Astrocyte (in vitro differentiated cells and primary cell): ENCODE results near the gene ZDHHC14. TPM values are rescaled to one million over a fixed set of nuclear protein-coding genes. Genes with fewer than 3 reads are reported as not detected.

Experiments used
- DNase-seq: peaks from one replicate; pipeline ENCODE4 v3.0.0-alpha.2; 2010; ENCODE audit warnings: low read depth
- FAIRE-seq: peaks from 2 replicates; lab custom pipeline; 2011; peaks lifted over from hg19 to GRCh38; lab: Jason Lieb, UNC
- H2AFZ ChIP-seq: 2 replicates; pipeline ENCODE4 v1.6.0; 2012; ENCODE audit warnings: low read depth, low read length, inconsistent platforms
- H3K27ac ChIP-seq: 2 replicates; pipeline ENCODE4 v1.5.1; 2011; ENCODE audit warnings: low read depth, low read length, inconsistent platforms
- H3K27me3 ChIP-seq: 2 replicates; pipeline ENCODE4 v1.6.0; 2011; ENCODE audit warnings: low read length, inconsistent platforms; ENCODE audit not compliant: insufficient read depth
- H3K36me3 ChIP-seq: 2 replicates; pipeline ENCODE4 v1.5.1; 2011; ENCODE audit warnings: low read length, inconsistent platforms; ENCODE audit not compliant: insufficient read depth
- H3K4me1 ChIP-seq: 2 replicates; pipeline ENCODE4 v1.5.1; 2011; ENCODE audit warnings: low read length, inconsistent platforms; ENCODE audit not compliant: insufficient read depth
- H3K4me2 ChIP-seq: 2 replicates; pipeline ENCODE4 v1.6.0; 2012; ENCODE audit warnings: low read length, inconsistent platforms
- H3K4me3 ChIP-seq: 2 replicates; pipeline ENCODE4 v1.5.1; 2011; ENCODE audit warnings: low read depth, mild to moderate bottlenecking, low read length, inconsistent platforms; ENCODE audit not compliant: insufficient read depth
- H3K79me2 ChIP-seq: 2 replicates; pipeline ENCODE4 v1.6.0; 2012; ENCODE audit warnings: mild to moderate bottlenecking, low read length, inconsistent platforms; ENCODE audit not compliant: insufficient read depth
- H3K9ac ChIP-seq: 2 replicates; pipeline ENCODE4 v1.6.0; 2012; ENCODE audit warnings: mild to moderate bottlenecking, low read length, inconsistent platforms
- H3K9me3 ChIP-seq: 2 replicates; pipeline ENCODE4 v1.5.1; 2012; ENCODE audit warnings: low read depth, mild to moderate bottlenecking, low read length, inconsistent platforms; ENCODE audit not compliant: insufficient read depth
- H4K20me1 ChIP-seq: 2 replicates; pipeline ENCODE4 v1.6.0; 2012; ENCODE audit warnings: low read length, inconsistent platforms; ENCODE audit not compliant: insufficient read depth
- H3K27ac Mint-ChIP-seq: one replicate; pipeline ENCODE4 v1.8.0; 2021; ENCODE audit warnings: mild to moderate bottlenecking, mixed read lengths; ENCODE audit not compliant: unreplicated experiment
- H3K27me3 Mint-ChIP-seq: one replicate; pipeline ENCODE4 v1.8.0; 2021; ENCODE audit warnings: low read depth, mixed read lengths; ENCODE audit not compliant: unreplicated experiment
- H3K36me3 Mint-ChIP-seq: one replicate; pipeline ENCODE4 v1.8.0; 2021; ENCODE audit warnings: low read depth, mixed read lengths; ENCODE audit not compliant: unreplicated experiment
- H3K4me1 Mint-ChIP-seq: one replicate; pipeline ENCODE4 v1.8.0; 2021; ENCODE audit warnings: low read depth, mixed read lengths; ENCODE audit not compliant: unreplicated experiment
- H3K4me3 Mint-ChIP-seq: one replicate; pipeline ENCODE4 v1.8.0; 2021; ENCODE audit warnings: mild to moderate bottlenecking, moderate library complexity, mixed read lengths; ENCODE audit not compliant: unreplicated experiment
- H3K9me3 Mint-ChIP-seq: one replicate; pipeline ENCODE4 v1.8.0; 2021; ENCODE audit warnings: mild to moderate bottlenecking, mixed read lengths; ENCODE audit not compliant: unreplicated experiment
- EZH2 ChIP-seq: IDR thresholded peaks from 2 replicates; pipeline ENCODE4 v1.6.1; 2012; ENCODE audit warnings: mild to moderate bottlenecking, low read length, inconsistent platforms; ENCODE audit not compliant: insufficient read depth
- total RNA-seq: library from RNA; stranded (reverse); gene quantifications from 2 replicates; pipeline ENCODE4 v1.2.1, GENCODE V29; 2021
- TF ChIP-seq, protein P1 (sequence below): IDR thresholded peaks from 2 replicates; pipeline ENCODE4 v1.5.1; 2011; ENCODE audit warnings: low read depth, mild to moderate bottlenecking, inconsistent platforms, low read length, moderate library complexity; ENCODE audit not compliant: insufficient read depth

ZDHHC14 gene
- total RNA-seq, 1 donor from 2014 or later: 7.2 TPM

DNA sequence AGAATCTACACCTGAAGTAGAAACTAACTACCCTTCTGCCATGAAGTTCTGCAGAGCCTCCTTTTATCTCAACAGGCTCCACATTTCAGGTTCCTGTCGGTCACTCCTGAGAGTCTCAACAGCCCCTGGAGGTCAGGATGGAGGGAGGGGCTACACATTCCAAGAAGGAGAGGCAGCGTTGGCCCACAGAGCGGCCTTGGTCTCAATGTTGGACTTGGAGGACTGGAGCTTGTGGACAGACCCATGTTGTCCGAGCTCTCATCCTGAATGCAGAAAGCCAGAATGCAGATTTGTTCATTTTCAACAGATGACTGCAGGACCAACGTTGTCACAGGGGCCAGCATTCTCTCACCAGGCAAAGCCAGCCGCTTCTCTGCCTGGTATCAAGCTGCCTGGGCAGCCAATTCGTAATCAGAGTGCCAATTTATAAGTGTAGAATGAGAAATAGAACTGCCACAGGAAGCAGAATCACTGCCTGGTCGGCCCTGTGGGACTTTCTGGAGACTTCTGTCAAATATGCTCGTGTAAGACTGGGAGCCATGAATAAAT is 229.5 kb downstream of the ZDHHC14 start:
- no peaks in the 10 kb centered on the region for H4K20me1 ChIP-seq
- H3K27me3 ChIP-seq: no peaks in the 10 kb centered on the region
- Mint-ChIP-seq H3K27ac (no peak overlapping the region), H3K4me1 (peaks cover 22% of the 10 kb centered on the region), H3K36me3 (peaks cover 11% of the 10 kb centered on the region), H3K27me3 (peaks cover 11% of the 10 kb centered on the region), H3K9me3 (no peaks in the 10 kb centered on the region), H3K4me3 (no peak overlapping the region)
- DNase-seq: no peak
- H3K27ac ChIP-seq: no peak overlapping the region
- TF ChIP-seq EZH2: no peak
- TF ChIP-seq, protein P1, sequence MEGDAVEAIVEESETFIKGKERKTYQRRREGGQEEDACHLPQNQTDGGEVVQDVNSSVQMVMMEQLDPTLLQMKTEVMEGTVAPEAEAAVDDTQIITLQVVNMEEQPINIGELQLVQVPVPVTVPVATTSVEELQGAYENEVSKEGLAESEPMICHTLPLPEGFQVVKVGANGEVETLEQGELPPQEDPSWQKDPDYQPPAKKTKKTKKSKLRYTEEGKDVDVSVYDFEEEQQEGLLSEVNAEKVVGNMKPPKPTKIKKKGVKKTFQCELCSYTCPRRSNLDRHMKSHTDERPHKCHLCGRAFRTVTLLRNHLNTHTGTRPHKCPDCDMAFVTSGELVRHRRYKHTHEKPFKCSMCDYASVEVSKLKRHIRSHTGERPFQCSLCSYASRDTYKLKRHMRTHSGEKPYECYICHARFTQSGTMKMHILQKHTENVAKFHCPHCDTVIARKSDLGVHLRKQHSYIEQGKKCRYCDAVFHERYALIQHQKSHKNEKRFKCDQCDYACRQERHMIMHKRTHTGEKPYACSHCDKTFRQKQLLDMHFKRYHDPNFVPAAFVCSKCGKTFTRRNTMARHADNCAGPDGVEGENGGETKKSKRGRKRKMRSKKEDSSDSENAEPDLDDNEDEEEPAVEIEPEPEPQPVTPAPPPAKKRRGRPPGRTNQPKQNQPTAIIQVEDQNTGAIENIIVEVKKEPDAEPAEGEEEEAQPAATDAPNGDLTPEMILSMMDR: no peak
- no peak overlapping the region for H3K9ac ChIP-seq
- H3K36me3 ChIP-seq: no peaks in the 10 kb centered on the region
- H3K4me1 ChIP-seq: peaks cover 17% of the 10 kb centered on the region
- no peak overlapping the region for H3K4me2 ChIP-seq
- no peak overlapping the region for H2AFZ ChIP-seq
- no peaks in the 10 kb centered on the region for H3K9me3 ChIP-seq
- H3K4me3 ChIP-seq: no peak overlapping the region
- no peak for FAIRE-seq
- no peaks in the 10 kb centered on the region for H3K79me2 ChIP-seq

DNA sequence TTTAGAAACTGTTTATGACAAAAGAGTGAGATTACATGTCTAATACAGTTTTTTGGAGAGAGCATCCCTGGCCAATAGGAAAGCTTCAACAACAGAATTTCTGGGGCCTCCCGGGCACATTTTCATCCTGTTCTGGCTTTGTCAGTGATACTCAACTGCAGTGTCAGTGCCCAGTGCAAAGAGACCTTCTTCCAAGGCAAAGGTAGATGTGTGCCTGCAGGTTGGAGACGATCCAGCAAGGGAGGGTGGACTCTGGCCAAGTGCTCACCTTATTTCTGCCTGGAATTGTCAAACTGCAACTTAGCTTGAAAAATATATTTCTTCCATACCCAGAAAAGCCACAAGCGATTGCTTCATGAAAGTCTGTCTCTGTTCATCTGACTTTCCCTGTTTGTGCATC is 230.4 kb downstream of the ZDHHC14 start:
- no peak overlapping the region for H3K4me3 Mint-ChIP-seq
- H3K4me1 ChIP-seq: peaks cover 17% of the 10 kb centered on the region

More for the DNA sequence above, 230.4 kb downstream of the ZDHHC14 start:
- H3K9ac ChIP-seq: no peak overlapping the region
- H3K4me2 ChIP-seq: no peak overlapping the region
- no peak overlapping the region for H3K4me3 ChIP-seq
- H2AFZ ChIP-seq: no peak overlapping the region
- Mint-ChIP-seq H3K4me1 (peaks cover 20% of the 10 kb centered on the region), H3K27me3 (peaks cover 11% of the 10 kb centered on the region), H3K36me3 (peaks cover 11% of the 10 kb centered on the region), H3K27ac (no peak overlapping the region), H3K9me3 (no peaks in the 10 kb centered on the region)
- DNase-seq: no peak
- TF ChIP-seq, protein P1: no peak
- TF ChIP-seq EZH2: no peak
- no peak for FAIRE-seq
- H3K27ac ChIP-seq: no peak overlapping the region
- no peaks in the 10 kb centered on the region for H4K20me1 ChIP-seq
- H3K79me2 ChIP-seq: no peaks in the 10 kb centered on the region
- no peaks in the 10 kb centered on the region for H3K36me3 ChIP-seq
- no peaks in the 10 kb centered on the region for H3K9me3 ChIP-seq
- no peaks in the 10 kb centered on the region for H3K27me3 ChIP-seq
